Fibroblast of villous mesenchyme (primary cell): Measurements from ENCODE around the gene TMEM176B. TPM values are rescaled to one million over a fixed set of nuclear protein-coding genes. Genes with fewer than 3 reads are reported as not detected.
"Not testable (repeated sequence)": the region's sequence is repeated elsewhere in the genome, so short reads cannot be mapped to it uniquely, and the experiment has no call there.

Source experiments
- DNase-seq: peaks from one replicate; pipeline ENCODE4 v3.0.0-alpha.2; 2010; ENCODE audit warnings: low read depth
- H3K4me3 ChIP-seq: 2 replicates; pipeline ENCODE4 v1.5.1; 2011; ENCODE audit warnings: low read depth, mild to moderate bottlenecking, low read length
- total RNA-seq: library from RNA; depleted of rRNA; stranded (reverse); fragments of >200 nt; gene quantifications from 2 replicates; pipeline ENCODE4 v1.2.3, GENCODE V29; 2012
- TF ChIP-seq, protein P1 (sequence below): IDR thresholded peaks from 2 replicates; pipeline ENCODE4 v1.5.1; 2012; ENCODE audit warnings: low read depth, mild to moderate bottlenecking, low read length; ENCODE audit not compliant: insufficient read depth

Gene TMEM176B
- total RNA-seq, 1 donor = 0.43 TPM

DNA sequence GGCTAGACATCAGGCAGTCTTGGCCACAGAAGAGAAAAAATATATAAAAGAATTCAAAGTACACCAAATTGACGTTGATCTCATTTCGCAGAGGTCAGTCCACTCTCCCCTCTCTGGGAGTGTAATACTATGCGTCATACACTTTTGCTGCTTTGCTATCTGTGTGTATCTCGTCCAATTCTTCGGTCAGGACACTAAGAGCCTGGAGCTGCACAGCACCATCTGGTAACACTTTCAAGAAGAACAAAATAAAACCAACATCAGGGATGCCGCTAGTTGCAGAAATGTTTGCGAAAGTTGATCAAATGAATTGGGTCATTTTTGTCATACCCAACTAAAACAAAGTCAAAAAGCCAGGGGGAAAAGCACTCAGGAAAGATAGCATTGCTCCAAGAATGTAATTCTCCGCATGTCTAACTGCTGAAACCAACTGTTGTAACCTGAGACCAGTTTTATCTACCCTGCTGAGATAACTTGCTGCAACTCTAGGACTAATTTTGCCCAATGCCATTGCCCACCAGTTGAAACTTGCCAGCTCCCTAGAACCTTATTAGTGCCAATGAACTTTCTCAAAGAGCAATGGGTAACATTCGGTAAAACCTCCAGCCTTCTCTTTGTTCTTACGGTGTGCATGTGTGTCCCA is 23.4 kb upstream of the TMEM176B start:
- no peak for DNase-seq
- TF ChIP-seq, protein P1, sequence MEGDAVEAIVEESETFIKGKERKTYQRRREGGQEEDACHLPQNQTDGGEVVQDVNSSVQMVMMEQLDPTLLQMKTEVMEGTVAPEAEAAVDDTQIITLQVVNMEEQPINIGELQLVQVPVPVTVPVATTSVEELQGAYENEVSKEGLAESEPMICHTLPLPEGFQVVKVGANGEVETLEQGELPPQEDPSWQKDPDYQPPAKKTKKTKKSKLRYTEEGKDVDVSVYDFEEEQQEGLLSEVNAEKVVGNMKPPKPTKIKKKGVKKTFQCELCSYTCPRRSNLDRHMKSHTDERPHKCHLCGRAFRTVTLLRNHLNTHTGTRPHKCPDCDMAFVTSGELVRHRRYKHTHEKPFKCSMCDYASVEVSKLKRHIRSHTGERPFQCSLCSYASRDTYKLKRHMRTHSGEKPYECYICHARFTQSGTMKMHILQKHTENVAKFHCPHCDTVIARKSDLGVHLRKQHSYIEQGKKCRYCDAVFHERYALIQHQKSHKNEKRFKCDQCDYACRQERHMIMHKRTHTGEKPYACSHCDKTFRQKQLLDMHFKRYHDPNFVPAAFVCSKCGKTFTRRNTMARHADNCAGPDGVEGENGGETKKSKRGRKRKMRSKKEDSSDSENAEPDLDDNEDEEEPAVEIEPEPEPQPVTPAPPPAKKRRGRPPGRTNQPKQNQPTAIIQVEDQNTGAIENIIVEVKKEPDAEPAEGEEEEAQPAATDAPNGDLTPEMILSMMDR = no peak
- no peak overlapping the region for H3K4me3 ChIP-seq

- no peak overlapping the region for H3K4me3 ChIP-seq
- no peak for DNase-seq
- TF ChIP-seq, protein P1 = no peak
Observed at GRCh38 chr7:150823043-150823442, 22.9 kb upstream of the TMEM176B start.

DNA sequence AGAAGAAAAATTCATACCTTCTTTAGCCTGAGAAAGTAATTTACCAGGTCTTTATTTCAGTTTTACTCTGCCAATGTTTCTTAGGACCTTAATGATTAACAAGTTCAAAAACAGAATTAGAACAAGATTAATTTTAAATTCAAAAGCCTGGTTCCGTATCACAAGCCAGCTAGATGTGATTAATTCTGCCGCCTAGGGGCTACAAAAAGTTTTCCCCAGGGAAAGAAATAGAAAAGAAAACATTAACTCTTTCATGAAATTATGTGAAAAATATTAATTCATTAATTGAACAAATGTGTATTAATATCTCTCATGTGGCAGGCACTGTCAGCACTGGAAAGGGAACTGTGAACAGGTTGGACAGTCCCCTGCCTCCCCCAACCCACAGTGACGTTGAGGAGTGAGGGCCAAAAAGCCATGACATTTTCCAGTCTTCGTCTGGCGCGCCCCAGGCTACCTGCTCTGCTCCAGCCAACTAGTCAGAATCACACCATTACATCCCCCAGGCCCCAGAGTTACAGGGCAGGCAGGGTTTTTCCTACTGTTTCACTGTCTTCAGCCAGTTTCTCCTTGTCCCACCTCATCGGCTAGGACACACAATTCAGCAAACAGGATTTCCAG is 20.5 kb upstream of the TMEM176B start:
- TF ChIP-seq, protein P1 = no peak
- DNase-seq = no peak
- H3K4me3 ChIP-seq = no peak overlapping the region

DNA sequence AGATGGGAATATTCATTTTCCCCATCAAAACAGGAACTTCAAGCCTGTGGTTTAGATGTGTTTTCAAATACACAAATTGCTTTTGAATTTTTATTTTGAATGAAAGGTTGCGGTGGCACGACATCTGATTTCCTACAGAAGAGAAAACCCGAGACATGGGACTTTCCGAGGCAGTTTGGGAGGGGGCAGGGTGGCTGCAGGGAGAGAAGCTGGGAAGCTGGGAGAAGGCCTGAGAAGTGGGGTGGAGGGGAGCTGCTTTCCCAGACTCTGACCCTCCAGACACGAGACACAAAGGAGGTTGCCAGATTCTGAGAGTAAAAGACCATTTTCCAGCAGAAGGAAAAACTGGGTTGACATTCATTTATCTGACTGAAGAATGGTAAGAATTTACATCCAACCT is 20.0 kb upstream of the TMEM176B start:
- H3K4me3 ChIP-seq = no peak overlapping the region
- no peak for DNase-seq
- TF ChIP-seq, protein P1 = no peak

DNA sequence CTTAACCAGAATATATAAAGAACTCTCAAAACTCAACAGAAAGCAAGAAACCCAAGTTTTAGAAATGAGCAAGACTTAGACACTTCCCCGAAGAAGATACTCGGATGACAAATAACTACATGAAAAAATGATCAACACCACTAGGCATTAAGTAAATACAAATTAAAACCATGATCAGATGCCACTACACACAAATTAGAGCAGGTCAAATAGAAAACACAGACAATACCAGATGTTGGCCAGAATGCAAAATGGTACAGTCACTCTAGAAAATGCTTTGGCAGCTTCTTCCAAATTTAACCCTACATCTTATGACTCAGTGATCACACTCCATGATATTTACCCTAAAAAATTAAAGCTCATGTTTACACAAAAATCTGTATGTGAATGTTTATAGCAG is 18.8 kb upstream of the TMEM176B start:
- no peak for DNase-seq
- TF ChIP-seq, protein P1 = no peak

DNA sequence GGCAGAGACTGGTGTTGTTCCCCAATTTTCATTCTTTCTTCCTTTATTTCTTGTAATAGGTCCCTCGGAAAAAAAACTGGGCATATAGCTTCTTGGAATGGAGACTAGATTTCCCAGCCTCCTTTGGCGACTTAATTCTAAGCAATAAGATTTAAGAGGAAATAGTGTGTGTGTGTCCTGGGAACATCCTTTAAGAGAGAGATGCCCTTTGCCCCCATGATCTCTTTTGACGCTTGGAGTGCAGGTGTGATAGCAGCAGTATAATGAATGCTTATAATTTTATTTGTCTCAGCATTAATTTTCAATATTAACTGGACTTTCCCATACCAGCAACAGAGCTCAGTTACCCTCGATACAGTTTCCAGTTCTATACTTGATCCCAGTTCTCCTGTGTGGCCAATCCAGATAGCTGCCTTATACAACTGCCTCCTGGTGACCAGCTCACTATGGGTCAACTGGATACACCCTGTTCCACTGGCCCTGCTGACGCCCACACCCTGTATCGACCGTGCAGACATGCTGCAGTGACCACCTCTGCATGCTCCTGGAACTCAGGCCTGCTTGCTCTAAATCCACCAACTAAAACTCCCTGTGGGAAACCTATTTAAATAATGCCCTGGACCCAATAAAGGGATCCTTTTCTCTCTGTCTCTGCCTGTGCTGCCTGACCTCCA is 14.3 kb upstream of the TMEM176B start:
- no peak for DNase-seq
- H3K4me3 ChIP-seq = no peak overlapping the region
- TF ChIP-seq, protein P1 = no peak

More for the DNA sequence above, 18.8 kb upstream of the TMEM176B start:
- H3K4me3 ChIP-seq = no peak overlapping the region

GRCh38 chr7:150807616-150808438 is 7.7 kb upstream of the TMEM176B start:
- H3K4me3 ChIP-seq, DNase-seq: not testable (repeated sequence)
